HG03439 (cell line): ENCODE measurements around the gene GNA12.
"Not testable (repeated sequence)": the region's sequence is repeated elsewhere in the genome, so short reads cannot be mapped to it uniquely, and the experiment has no call there.

ENCODE experiments used
- ATAC-seq: cut with Tn5 transposase; IDR thresholded peaks from one replicate; pipeline ENCODE4 v1.9.1; 2021; ENCODE audit warnings: mild to moderate bottlenecking, moderate library complexity; ENCODE audit not compliant: unreplicated experiment

The GNA12 gene

GRCh38 chr7:2732388-2732787 is 111.7 kb downstream of the GNA12 start:
- no peak for ATAC-seq

- ATAC-seq, result no peak
Measured at GRCh38 chr7:2730846-2731770, 113.0 kb downstream of the GNA12 start.

GRCh38 chr7:2729893-2730716 is 114.0 kb downstream of the GNA12 start:
- ATAC-seq, result no peak

- ATAC-seq, result no peak
Measured at GRCh38 chr7:2729031-2729892, 114.8 kb downstream of the GNA12 start.

- ATAC-seq, result no peak
Measured at GRCh38 chr7:2728316-2729030, 115.6 kb downstream of the GNA12 start.

GRCh38 chr7:2727206-2727605 is 116.9 kb downstream of the GNA12 start:
- not testable (repeated sequence) for ATAC-seq

GRCh38 chr7:2726316-2727018 is 117.6 kb downstream of the GNA12 start:
- no peak for ATAC-seq

- ATAC-seq, result no peak
Measured at GRCh38 chr7:2725178-2726105, 118.7 kb downstream of the GNA12 start.

- no peak for ATAC-seq
Measured at GRCh38 chr7:2724453-2725177, 119.5 kb downstream of the GNA12 start.

- ATAC-seq, result not testable (repeated sequence)
Measured at GRCh38 chr7:2724036-2724435, 120.1 kb downstream of the GNA12 start.

GRCh38 chr7:2723138-2723850 is 120.8 kb downstream of the GNA12 start:
- ATAC-seq, result no peak

- no peak for ATAC-seq
Measured at GRCh38 chr7:2722591-2722990, 121.5 kb downstream of the GNA12 start.

- no peak for ATAC-seq
Measured at GRCh38 chr7:2721842-2722241, 122.3 kb downstream of the GNA12 start.

- no peak for ATAC-seq
Measured at GRCh38 chr7:2720024-2720423, 124.1 kb downstream of the GNA12 start.

GRCh38 chr7:2719007-2719406 is 125.1 kb downstream of the GNA12 start:
- no peak for ATAC-seq

- ATAC-seq, result no peak
Measured at GRCh38 chr7:2718296-2718965, 125.7 kb downstream of the GNA12 start.
